Fibroblast of pulmonary artery (primary cell): ENCODE measurements around the gene RGS6.

ENCODE experiments used
- DNase-seq: peaks from one replicate; pipeline ENCODE4 v3.0.0-alpha.2; 2010; ENCODE audit warnings: low read depth
- H3K4me3 ChIP-seq: replicated peaks from 2 replicates; pipeline ENCODE4 v1.5.1; 2011; ENCODE audit warnings: low read depth, mild to moderate bottlenecking, control low read depth, low read length, moderate library complexity
- TF ChIP-seq, protein P1 (sequence below): IDR thresholded peaks from 2 replicates; pipeline ENCODE4 v1.5.1; 2011; ENCODE audit warnings: mild to moderate bottlenecking, control low read depth, low read length, inconsistent platforms; ENCODE audit errors: missing control alignments

Gene RGS6

DNA sequence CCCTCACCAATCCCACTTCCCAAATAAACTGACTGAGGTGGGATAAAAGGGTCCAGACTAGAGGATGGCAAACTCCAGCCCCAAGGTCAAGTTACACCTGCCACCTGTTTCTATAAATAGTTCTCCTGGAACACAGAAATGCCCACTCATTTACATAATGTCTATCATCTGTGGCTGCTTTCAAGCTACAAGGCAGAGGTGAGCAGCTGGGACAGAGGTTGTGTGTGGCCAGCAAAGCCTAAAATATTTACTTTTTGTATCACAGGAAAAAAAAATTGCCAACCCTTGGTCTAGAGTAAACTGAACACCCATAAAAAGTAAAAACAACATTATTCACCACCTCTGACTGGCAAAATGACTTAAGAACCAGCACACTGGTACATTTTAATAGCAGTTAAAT is 269.4 kb downstream of the RGS6 start:
- TF ChIP-seq, protein P1, sequence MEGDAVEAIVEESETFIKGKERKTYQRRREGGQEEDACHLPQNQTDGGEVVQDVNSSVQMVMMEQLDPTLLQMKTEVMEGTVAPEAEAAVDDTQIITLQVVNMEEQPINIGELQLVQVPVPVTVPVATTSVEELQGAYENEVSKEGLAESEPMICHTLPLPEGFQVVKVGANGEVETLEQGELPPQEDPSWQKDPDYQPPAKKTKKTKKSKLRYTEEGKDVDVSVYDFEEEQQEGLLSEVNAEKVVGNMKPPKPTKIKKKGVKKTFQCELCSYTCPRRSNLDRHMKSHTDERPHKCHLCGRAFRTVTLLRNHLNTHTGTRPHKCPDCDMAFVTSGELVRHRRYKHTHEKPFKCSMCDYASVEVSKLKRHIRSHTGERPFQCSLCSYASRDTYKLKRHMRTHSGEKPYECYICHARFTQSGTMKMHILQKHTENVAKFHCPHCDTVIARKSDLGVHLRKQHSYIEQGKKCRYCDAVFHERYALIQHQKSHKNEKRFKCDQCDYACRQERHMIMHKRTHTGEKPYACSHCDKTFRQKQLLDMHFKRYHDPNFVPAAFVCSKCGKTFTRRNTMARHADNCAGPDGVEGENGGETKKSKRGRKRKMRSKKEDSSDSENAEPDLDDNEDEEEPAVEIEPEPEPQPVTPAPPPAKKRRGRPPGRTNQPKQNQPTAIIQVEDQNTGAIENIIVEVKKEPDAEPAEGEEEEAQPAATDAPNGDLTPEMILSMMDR = no peak
- no peak for DNase-seq
- no peak overlapping the region for H3K4me3 ChIP-seq

DNA sequence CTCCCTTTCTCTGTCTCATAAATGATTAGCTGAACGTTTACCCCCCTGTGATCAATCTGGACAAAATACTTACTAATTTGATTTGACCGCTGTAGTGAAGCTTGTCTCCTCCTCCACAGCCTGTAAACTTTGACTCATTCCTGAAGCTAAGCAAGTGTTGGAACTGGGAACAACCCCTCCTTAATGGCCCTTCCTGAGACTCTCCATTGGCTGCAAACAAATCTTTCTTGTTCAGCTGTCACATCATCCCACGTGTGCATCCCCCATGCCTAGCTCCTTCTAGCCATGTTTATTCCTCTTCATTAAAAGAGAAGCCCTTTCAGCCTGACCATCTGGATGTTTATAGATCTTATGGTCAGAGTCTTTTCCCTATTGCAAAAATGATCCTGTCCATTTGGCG is 281.2 kb downstream of the RGS6 start:
- TF ChIP-seq, protein P1 = no peak
- H3K4me3 ChIP-seq = no peak overlapping the region
- no peak for DNase-seq

DNA sequence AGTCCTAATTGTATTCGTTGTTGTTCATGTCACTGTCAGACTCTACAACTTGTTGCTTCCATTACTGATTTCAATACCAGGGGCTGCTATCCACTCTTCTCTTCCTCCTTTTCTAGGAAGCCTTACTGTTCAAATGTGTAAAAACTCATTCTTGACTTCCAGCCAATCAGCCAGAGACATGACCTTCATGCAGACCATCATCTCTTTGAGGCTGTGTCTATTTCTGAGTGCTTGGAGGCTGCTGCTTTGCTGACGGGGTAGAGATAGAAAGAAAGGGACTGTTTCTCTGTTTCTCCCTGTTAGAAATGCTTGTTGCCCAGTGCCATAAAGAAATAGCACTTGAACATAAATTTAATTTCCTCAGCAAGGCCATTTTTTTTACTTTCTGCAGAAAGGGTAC is 282.9 kb downstream of the RGS6 start:
- H3K4me3 ChIP-seq = no peak overlapping the region
- no peak for DNase-seq
- TF ChIP-seq, protein P1 = no peak

DNA sequence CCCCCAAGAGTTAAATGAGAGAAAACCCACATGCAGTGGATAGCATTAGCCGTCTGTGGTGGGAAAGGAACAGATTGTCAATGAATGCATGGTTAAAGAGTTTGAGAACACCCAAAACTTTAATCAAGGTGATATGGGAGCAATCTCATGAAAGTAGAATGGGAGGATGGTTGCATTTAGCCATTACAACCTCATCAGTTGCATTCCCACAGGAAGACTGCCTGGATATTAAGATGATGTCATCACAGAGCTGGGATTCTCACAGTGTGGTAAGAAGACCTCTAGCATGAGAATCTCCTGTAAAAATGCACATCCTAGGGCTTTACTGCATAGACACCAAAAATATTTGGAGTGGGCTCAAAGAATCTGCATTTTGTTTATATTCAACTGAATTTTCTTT is 284.9 kb downstream of the RGS6 start:
- no peak for DNase-seq
- no peak overlapping the region for H3K4me3 ChIP-seq
- TF ChIP-seq, protein P1 = no peak

DNA sequence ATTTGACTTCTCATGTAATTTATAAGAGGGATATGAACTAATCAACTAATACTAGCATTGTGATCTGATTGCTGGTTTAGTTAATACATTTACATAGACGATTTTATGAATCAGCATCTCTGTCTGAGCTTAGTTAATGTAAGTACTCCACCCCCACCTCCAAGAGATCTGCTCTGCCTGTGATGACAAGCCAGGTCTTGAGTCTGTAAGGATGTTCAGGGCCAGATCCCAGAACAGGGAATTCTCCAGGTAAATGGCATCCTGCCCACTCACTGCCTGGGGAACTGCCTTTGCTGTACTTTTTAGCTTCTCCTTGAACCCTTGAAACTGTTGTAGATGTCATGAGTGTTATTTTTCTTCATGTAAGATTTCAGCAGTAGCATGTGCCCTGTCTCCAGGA is 289.8 kb downstream of the RGS6 start:
- no peak overlapping the region for H3K4me3 ChIP-seq
- DNase-seq = no peak
- TF ChIP-seq, protein P1 = no peak

DNA sequence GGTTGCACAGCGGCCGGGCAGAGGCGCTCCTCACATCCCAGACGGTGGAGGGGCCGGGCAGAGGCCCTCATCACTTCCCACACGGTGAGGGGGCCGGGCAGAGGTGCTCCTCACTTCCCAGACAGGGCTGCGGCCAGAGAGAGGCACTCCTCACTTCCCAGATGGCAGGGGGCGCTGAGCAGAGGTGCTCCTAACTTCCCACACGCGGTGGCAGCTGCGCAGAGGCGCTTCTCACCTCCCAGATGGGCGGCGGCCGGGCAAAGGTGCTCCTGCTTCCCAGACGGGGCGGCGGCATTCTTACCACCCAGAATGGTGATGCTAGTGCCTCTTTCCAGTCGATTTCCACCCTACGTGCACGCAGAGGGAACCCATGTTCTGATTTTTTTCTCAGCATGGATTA is 304.4 kb downstream of the RGS6 start:
- no peak for DNase-seq
- TF ChIP-seq, protein P1 = no peak
- H3K4me3 ChIP-seq = no peak overlapping the region

DNA sequence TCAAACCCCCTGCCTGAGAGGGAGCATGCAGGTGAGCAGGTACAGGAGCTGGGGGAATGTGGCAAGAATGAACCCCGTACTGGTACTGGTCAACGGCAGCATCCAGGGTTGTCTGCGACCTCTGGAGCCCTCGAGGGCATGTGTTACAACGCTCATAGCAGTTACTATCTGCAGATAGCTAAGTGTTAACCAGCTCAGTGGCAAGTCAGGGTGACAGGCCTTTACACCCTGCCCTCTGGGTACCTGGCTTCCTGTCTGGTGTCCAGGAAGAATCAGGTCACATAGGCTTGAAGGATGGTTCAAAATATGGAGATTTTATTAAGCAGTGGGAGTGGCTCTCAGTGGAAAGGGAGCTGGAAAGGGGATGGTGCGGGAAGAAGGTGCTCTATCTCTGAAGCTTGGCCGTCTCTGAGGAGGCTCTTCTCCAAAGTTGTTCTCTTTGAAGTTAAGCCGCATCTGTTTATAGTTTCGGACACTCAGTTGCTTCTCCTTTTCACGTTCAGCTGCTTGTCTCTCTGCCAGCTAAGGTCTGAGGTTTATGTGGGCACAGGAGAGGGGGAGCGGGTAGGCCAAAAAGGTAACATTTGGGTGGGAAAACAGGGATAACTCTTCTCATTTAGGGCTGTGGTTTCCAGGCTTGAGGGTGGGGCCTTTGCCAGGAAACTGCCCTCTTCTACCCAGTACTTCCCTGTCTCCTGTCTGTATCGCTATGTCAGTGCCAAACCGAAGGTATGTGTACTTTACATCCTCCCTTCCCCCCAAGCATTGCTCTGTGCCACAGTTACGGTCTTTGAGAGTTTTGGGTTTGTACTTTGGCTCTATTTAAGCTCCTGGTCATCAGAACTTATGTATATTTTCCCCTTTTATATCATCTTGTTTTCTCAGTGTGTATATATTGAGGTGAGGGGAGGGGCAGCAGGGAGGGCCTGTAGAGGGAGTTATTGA is 305.8 kb downstream of the RGS6 start:
- TF ChIP-seq, protein P1 = no peak
- no peak for DNase-seq
- no peak overlapping the region for H3K4me3 ChIP-seq
